Coronary artery (tissue), 2 donors: ENCODE results near the gene IFI6.

ENCODE experiments used
- DNase-seq: peaks from one replicate; pipeline ENCODE4 v3.0.0-alpha.2; 2017; ENCODE audit warnings: low spot score
- H3K27ac ChIP-seq, 2 donors: fragments of 200-600 bp; sonication (generic); one replicate each; pipeline ENCODE4 v1.5.1; 2016 to 2019
- H3K4me3 ChIP-seq: fragments of 200-600 bp; sonication (generic); 2 replicates; pipeline ENCODE4 v1.5.1; 2016; ENCODE audit warnings: mild to moderate bottlenecking, moderate library complexity
- CTCF ChIP-seq: fragments of 200-600 bp; sonication (generic); IDR thresholded peaks from one replicate; pipeline ENCODE4 v1.5.1; 2019; ENCODE audit warnings: antibody characterized with exemption

The IFI6 gene

GRCh38 chr1:27638805-27639204 is 33.2 kb downstream of the IFI6 start:
- TF ChIP-seq CTCF: no peak
- H3K4me3 ChIP-seq: no peak overlapping the region
- no peak for DNase-seq
- H3K27ac ChIP-seq: no peak overlapping the region

GRCh38 chr1:27638047-27638734 is 33.8 kb downstream of the IFI6 start:
- Histone ChIP-seq H3K27ac (no peak overlapping the region), H3K4me3 (no peak overlapping the region)
- no peak for DNase-seq
- TF ChIP-seq CTCF: no peak

- no peak for DNase-seq
- Histone ChIP-seq H3K27ac (peak overlapping the region; percentile 41 to 70), H3K4me3 (peak overlapping the region; percentile 68)
- TF ChIP-seq CTCF: no peak
These were observed 36.4 kb downstream of the IFI6 start for GRCh38 chr1:27635396-27636142.

- no peak for DNase-seq
- TF ChIP-seq CTCF: no peak
- Histone ChIP-seq H3K27ac (peak within 1 kb of the TSS; percentile 41 to 70), H3K4me3 (peak within 1 kb of the TSS; percentile 68)
These were observed 37.0 kb downstream of the IFI6 start, which contains the start of gene FGR for GRCh38 chr1:27634985-27635367. Gene FGR, minus strand, starts transcription at chr1:27635185. Its CDS starts 11,269 bp downstream, at chr1:27623916.

GRCh38 chr1:27634177-27634984 is 37.6 kb downstream of the IFI6 start:
- DNase-seq: no peak
- peak overlapping the region; percentile 41 to 70 for H3K27ac ChIP-seq
- H3K4me3 ChIP-seq: peak overlapping the region; percentile 68
- TF ChIP-seq CTCF: no peak

DNA sequence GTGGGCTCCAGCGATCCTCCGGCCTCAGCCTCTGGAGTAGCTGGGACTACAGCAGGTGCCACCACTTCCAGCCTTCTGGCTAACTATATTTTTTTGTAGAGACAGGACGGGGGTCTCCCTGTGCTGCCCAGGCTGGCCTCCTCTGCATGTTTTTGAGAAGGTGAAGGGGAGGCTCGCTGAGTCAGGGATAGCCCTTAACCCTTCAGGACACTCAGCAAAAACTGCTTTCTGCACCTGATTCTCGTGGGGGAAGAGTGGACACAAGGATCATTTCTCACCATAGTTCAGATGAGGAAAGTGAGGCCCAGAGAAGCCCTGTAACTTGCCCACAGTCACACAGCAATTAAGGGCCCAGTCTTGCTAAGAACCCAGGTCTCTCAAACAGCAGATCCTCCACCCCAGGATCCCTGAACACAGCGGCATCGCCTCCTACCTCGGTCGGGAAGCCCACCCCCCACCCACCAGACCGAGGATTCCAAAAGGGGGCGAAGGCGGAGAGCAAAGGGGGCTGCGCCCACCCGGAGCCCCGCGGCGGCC is 38.3 kb downstream of the IFI6 start:
- TF ChIP-seq CTCF: no peak
- Histone ChIP-seq H3K27ac (peak overlapping the region; percentile 41 to 70), H3K4me3 (peak overlapping the region; percentile 68)
- no peak for DNase-seq
